Measurements from ENCODE around the gene ZNF77. TPM values are rescaled to one million over a fixed set of nuclear protein-coding genes. Genes with fewer than 3 reads are reported as not detected.
"Not testable (repeated sequence)": the region's sequence is repeated elsewhere in the genome, so short reads cannot be mapped to it uniquely, and the experiment has no call there.

ZNF77 gene
- total RNA-seq, 2 experiments from 2014 or later: 5.4 to 6.8 TPM

- no peaks in the 10 kb centered on the region for H3K9me3 ChIP-seq (ENCODE audit: low read length)
- no peaks in the 10 kb centered on the region for H3K9me2 ChIP-seq (ENCODE audit: insufficient read depth, low read length)
- no peaks in the 10 kb centered on the region for H4K20me1 ChIP-seq (ENCODE audit: insufficient read depth, low read length)
- no TSS peak for BruUV-seq (replicated peaks)
- H3K36me3 ChIP-seq (ENCODE audit: insufficient read depth, low read length): no peaks in the 10 kb centered on the region
- no peak for DNase-seq (ENCODE audit: low spot score)
- H3K79me2 ChIP-seq (ENCODE audit: insufficient read depth, low read depth, low read length): no peaks in the 10 kb centered on the region
- H2AFZ ChIP-seq (ENCODE audit: low read length): no peak overlapping the region
- no peaks in the 10 kb centered on the region for H3K4me1 ChIP-seq (ENCODE audit: insufficient read depth, low read length, poor library complexity, severe bottlenecking)
- TF ChIP-seq CTCF (conservative IDR thresholded peaks at IDR 0.05; ENCODE audit: low read length) (no peak), EZH2phosphoT487 (IDR thresholded peaks at IDR 0.05; ENCODE audit: borderline replicate concordance, low read depth, low read length) (no peak)
- ChIA-PET CTCF (ENCODE audit: unreplicated experiment) (interaction anchor here (0.6 kb wide), 1 partner anchor 1481 kb away, joined by 3 read pairs; no protein-coding TSS in a partner anchor), POLR2A (no interaction called here)
- intact Hi-C loops (cut with micrococcal nuclease; ENCODE audit: unreplicated experiment): no loop called here
- no peak overlapping the region for H3K4me3 ChIP-seq (ENCODE audit: low read depth, low read length, poor library complexity, severe bottlenecking)
- no peak overlapping the region for H3K4me2 ChIP-seq (ENCODE audit: low read length)
- no peak overlapping the region for H3K27ac ChIP-seq (ENCODE audit: low read depth, low read length, poor library complexity, severe bottlenecking)
Observed at GRCh38 chr19:2992958-2993357, 48.2 kb upstream of the ZNF77 start.

GRCh38 chr19:2992333-2992732 is 47.6 kb upstream of the ZNF77 start:
- DNase-seq (ENCODE audit: low spot score); H3K9me3 ChIP-seq (ENCODE audit: low read length); H3K4me3 ChIP-seq (ENCODE audit: low read depth, low read length, poor library complexity, severe bottlenecking); H3K9me2 ChIP-seq (ENCODE audit: insufficient read depth, low read length); H3K36me3 ChIP-seq (ENCODE audit: insufficient read depth, low read length); BruUV-seq (replicated peaks); H2AFZ ChIP-seq (ENCODE audit: low read length); H3K4me2 ChIP-seq (ENCODE audit: low read length); H3K27ac ChIP-seq (ENCODE audit: low read depth, low read length, poor library complexity, severe bottlenecking); H3K79me2 ChIP-seq (ENCODE audit: insufficient read depth, low read depth, low read length); intact Hi-C loops (cut with micrococcal nuclease; ENCODE audit: unreplicated experiment); POLR2A ChIA-PET; H4K20me1 ChIP-seq (ENCODE audit: insufficient read depth, low read length); H3K4me1 ChIP-seq (ENCODE audit: insufficient read depth, low read length, poor library complexity, severe bottlenecking): not testable (repeated sequence)
- CTCF ChIA-PET (ENCODE audit: unreplicated experiment): interaction anchor here (0.6 kb wide), 1 partner anchor 1482 kb away, joined by 3 read pairs; no protein-coding TSS in a partner anchor

- Histone ChIP-seq H3K4me3 (ENCODE audit: low read depth, low read length, poor library complexity, severe bottlenecking) (no peak overlapping the region), H4K20me1 (ENCODE audit: insufficient read depth, low read length) (no peaks in the 10 kb centered on the region), H2AFZ (ENCODE audit: low read length) (no peak overlapping the region), H3K27ac (ENCODE audit: low read depth, low read length, poor library complexity, severe bottlenecking) (no peak overlapping the region), H3K79me2 (ENCODE audit: insufficient read depth, low read depth, low read length) (no peaks in the 10 kb centered on the region), H3K4me2 (ENCODE audit: low read length) (no peak overlapping the region), H3K36me3 (ENCODE audit: insufficient read depth, low read length) (no peaks in the 10 kb centered on the region), H3K4me1 (ENCODE audit: insufficient read depth, low read length, poor library complexity, severe bottlenecking) (no peaks in the 10 kb centered on the region), H3K9me3 (ENCODE audit: low read length) (no peaks in the 10 kb centered on the region), H3K9me2 (ENCODE audit: insufficient read depth, low read length) (no peaks in the 10 kb centered on the region)
- POLR2A ChIA-PET: no interaction called here
- CTCF ChIA-PET (ENCODE audit: unreplicated experiment): no interaction called here
- no peak for DNase-seq (ENCODE audit: low spot score)
- intact Hi-C loops (cut with micrococcal nuclease; ENCODE audit: unreplicated experiment): no loop called here
- TF ChIP-seq EZH2phosphoT487 (IDR thresholded peaks at IDR 0.05; ENCODE audit: borderline replicate concordance, low read depth, low read length) (no peak), CTCF (conservative IDR thresholded peaks at IDR 0.05; ENCODE audit: low read length) (no peak)
- no TSS peak for BruUV-seq (replicated peaks)
Observed at GRCh38 chr19:2989236-2989946, 44.6 kb upstream of the ZNF77 start.
